AG09319 (cell line): ENCODE results near the gene TBL1XR1.

Source experiments
- DNase-seq: peaks from one replicate; pipeline ENCODE4 v3.0.0-alpha.2; 2010; ENCODE audit warnings: low read depth; ENCODE audit errors: extremely low read depth
- TF ChIP-seq, protein P1 (sequence below): IDR thresholded peaks from 2 replicates; pipeline ENCODE4 v1.5.1; 2011; ENCODE audit warnings: low read depth, mild to moderate bottlenecking, inconsistent platforms, low read length, moderate library complexity

TBL1XR1 gene

DNA sequence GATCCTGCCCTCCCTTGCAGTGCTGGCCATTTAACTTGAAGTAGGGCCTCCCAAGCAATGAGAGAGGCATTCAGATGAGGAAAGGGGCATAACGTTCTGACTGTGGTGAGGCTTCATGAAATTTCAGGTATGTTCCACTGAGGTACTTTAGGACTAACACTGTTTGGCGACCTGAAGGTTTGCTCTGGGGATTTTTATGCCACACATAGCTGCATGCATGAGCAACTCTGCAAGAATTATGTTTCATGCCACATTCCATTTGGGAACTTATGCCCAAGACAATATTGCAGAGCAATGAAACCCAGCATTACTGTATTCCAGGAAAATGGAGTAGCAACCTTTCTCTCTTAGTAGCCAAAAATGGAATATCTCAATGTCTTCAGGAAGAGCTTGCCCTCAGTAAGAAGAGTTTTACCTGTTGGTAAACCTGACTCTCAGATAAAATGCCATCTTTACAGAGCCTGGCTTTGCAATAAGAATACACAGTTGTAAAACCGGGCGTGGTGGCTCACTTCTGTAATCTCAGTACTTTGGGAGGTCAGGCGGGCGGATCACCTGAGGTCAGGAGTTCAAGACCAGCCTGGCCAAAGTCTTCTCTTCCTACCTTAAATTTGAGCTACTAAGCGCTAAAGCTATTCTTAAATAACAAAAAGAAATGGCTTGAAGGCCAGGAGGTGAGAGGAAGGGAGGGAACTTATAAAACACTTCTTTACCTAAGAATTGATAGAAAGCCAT lies 16.7 kb upstream of the TBL1XR1 start:
- TF ChIP-seq, protein P1, sequence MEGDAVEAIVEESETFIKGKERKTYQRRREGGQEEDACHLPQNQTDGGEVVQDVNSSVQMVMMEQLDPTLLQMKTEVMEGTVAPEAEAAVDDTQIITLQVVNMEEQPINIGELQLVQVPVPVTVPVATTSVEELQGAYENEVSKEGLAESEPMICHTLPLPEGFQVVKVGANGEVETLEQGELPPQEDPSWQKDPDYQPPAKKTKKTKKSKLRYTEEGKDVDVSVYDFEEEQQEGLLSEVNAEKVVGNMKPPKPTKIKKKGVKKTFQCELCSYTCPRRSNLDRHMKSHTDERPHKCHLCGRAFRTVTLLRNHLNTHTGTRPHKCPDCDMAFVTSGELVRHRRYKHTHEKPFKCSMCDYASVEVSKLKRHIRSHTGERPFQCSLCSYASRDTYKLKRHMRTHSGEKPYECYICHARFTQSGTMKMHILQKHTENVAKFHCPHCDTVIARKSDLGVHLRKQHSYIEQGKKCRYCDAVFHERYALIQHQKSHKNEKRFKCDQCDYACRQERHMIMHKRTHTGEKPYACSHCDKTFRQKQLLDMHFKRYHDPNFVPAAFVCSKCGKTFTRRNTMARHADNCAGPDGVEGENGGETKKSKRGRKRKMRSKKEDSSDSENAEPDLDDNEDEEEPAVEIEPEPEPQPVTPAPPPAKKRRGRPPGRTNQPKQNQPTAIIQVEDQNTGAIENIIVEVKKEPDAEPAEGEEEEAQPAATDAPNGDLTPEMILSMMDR = no peak
- no peak for DNase-seq

DNA sequence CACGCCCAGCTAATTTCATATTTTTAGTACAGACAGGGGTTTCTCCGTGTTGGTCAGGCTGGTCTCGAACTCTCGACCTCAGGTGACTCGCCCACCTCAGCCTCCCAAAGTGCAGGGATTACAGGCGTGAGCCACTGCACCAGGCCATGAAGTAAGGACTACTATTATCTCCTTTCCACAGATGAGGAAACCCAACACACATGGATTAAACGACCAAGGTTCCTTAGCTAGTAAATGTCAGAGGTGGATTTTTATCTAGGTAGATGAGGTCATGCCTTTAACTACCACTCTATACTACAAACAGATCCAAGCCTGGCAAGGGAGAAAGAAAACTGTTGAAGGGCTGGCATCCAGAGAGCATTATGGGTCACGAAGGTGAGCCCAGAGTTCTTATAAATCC lies 15.5 kb upstream of the TBL1XR1 start:
- TF ChIP-seq, protein P1 = no peak

DNA sequence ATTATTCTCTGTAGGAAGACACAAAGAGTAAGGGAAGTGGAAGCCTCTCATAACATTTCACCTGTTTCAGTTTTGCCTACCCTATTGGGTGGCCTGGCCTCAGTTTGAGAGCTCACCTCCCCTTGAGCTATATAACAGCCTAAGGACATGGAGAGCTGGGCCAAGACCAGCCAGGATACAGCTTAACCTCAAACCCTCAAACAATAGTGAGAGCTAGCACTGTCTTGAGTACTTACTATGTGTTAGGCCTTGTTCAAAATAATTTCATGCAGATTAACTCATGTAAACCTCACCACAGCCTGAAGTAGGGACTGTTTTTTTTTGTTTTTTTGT lies 15.0 kb upstream of the TBL1XR1 start:
- no peak for DNase-seq
- TF ChIP-seq, protein P1 = no peak

More for the DNA sequence above, 15.5 kb upstream of the TBL1XR1 start:
- DNase-seq = no peak

DNA sequence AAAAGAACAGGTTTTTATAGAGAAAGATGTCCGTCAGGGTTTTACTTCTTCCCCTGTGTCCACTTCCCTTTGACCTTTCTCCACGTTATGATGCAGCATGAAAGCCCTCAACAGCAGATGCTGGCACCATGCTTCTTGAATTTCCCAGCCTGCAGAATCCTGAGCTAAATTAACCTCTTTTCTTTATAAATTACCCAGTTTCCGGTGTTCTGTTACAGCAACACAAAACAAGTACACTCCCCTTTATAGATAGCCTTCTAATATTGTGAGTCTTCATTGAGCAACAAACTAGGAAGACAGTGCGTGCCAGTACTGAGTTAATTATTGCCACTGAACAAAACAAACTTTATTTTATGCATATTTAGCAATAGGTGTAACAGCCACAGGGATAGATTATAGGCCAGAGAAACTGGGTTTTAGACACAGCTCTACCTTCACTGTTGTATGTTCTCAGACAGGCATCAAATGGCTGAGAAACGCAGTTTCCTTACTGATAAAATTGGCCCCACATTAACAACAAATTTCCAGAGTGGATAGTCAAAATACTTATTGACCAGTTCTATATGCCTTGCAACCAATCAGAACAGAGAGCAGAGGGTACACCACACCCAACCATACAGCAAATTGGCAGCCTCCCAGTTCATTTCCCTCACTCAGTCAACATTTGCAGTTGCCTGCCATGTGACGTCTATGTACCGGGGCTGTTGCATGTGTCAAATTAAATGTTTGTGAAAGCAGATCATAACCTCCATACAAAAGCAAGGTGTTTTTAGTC lies 14.4 kb upstream of the TBL1XR1 start:
- TF ChIP-seq, protein P1 = no peak
- no peak for DNase-seq

DNA sequence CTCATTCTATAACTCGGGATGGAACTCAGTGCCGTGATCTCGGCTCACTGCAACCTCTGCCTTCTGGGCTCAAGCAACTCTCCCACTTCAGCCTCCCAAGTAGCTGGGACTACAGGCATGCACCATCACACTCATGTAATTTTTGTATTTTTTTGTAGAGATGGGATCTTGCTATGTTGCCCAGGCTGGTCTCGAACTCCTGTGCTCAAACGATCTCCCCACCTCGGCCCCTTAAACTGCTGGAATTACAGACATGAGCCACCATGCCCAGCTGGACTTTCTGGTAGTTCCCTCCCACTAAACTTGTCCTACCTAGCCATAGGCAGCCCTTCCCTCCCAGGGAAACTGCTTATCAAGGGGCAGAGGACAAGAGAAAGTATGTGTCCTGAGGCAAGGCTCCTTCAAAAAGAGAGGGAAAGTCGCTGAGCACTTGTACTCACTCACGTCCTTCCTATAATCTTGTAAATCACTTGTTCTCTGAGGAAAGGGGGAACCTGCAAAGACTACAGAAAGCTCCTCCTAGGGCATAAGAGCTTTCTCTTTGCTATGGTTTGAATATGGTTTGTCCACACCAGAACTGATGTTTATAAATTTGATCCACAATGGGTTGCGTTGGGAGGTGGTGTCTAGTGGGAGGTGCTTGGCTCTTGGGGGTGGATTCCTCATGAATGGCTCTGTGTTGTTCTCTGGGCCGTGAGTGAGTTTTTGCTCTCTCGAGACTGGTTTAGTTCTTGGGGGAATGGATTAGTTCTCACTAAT lies 13.6 kb upstream of the TBL1XR1 start:
- TF ChIP-seq, protein P1 = no peak
- no peak for DNase-seq

DNA sequence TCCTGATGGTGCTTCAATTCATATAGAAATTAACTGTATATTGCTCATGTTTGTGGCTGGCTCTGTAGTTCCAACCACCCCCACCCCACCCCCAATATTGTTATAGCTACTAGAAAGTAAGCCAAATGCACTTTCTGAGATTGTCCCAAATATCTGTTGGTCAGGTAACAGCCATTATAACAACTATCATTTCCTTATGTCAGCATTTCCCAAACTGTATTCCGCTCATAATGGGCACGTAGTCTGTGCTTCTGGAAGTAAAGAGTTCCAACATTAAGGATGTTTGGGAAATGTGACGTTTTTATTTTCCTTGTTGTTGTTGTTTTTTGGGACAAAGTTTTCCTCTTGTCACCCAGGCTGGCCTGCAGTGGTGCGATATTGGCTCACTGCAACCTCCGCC lies 12.2 kb upstream of the TBL1XR1 start:
- TF ChIP-seq, protein P1 = no peak
- no peak for DNase-seq

DNA sequence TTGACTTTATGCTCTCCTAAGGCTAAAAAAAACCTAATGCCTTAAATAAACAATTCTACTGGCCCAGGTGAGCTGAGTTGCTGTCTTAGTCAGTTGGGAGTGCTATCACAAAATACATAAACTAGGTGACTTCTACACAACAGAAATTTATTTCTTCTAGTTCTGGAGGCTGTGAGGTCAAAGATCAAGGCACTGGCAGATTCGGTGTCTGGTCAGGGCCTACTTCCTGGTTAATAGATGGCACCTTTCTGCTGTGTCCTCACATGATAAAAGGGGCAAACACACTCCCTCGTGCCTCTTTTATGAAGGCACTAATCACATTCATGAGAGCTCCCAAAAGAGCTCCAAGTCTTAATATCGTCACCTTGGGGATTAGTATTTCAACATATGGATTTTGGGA lies 11.5 kb upstream of the TBL1XR1 start:
- no peak for DNase-seq
- TF ChIP-seq, protein P1 = no peak
